ENCODE data around the gene PHACTR1.

DNA sequence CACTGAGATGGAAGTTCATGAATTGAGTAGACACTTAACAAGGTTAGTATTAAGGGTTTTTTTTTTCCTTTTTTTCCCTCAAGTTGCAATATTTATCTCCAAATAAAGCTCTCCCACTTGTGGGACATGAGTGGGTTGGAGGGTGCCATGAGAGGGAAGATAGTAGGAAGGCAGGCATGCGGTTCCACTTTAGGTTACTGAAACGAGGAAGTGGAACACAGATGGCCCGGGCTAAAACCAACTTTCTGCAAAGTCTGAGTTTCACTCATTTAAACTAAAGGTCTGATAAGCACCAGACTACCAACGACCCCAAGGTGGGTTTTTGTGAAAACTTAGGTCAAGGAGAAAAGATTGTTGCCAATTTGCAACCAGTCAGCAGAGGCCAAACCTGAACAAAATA is 569.6 kb downstream of the PHACTR1 start:
- TF ChIP-seq ARNTL (CRISPR knock-in tag; IDR thresholded peaks at IDR 0.05; ENCODE audit: borderline replicate concordance, low read depth), result no peak
- TF ChIP-seq, protein P1, sequence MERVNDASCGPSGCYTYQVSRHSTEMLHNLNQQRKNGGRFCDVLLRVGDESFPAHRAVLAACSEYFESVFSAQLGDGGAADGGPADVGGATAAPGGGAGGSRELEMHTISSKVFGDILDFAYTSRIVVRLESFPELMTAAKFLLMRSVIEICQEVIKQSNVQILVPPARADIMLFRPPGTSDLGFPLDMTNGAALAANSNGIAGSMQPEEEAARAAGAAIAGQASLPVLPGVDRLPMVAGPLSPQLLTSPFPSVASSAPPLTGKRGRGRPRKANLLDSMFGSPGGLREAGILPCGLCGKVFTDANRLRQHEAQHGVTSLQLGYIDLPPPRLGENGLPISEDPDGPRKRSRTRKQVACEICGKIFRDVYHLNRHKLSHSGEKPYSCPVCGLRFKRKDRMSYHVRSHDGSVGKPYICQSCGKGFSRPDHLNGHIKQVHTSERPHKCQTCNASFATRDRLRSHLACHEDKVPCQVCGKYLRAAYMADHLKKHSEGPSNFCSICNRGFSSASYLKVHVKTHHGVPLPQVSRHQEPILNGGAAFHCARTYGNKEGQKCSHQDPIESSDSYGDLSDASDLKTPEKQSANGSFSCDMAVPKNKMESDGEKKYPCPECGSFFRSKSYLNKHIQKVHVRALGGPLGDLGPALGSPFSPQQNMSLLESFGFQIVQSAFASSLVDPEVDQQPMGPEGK (CRISPR knock-in tag; IDR thresholded peaks at IDR 0.05; ENCODE audit: borderline replicate concordance), result no peak
- no peak for TF ChIP-seq RARB (CRISPR knock-in tag; IDR thresholded peaks at IDR 0.05)
- TF ChIP-seq, protein P2, sequence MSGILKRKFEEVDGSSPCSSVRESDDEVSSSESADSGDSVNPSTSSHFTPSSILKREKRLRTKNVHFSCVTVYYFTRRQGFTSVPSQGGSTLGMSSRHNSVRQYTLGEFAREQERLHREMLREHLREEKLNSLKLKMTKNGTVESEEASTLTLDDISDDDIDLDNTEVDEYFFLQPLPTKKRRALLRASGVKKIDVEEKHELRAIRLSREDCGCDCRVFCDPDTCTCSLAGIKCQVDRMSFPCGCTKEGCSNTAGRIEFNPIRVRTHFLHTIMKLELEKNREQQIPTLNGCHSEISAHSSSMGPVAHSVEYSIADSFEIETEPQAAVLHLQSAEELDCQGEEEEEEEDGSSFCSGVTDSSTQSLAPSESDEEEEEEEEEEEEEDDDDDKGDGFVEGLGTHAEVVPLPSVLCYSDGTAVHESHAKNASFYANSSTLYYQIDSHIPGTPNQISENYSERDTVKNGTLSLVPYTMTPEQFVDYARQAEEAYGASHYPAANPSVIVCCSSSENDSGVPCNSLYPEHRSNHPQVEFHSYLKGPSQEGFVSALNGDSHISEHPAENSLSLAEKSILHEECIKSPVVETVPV (CRISPR knock-in tag; IDR thresholded peaks at IDR 0.05), result no peak
- TF ChIP-seq ZFP3 (CRISPR knock-in tag; IDR thresholded peaks at IDR 0.05), result no peak
- TF ChIP-seq, protein P3, sequence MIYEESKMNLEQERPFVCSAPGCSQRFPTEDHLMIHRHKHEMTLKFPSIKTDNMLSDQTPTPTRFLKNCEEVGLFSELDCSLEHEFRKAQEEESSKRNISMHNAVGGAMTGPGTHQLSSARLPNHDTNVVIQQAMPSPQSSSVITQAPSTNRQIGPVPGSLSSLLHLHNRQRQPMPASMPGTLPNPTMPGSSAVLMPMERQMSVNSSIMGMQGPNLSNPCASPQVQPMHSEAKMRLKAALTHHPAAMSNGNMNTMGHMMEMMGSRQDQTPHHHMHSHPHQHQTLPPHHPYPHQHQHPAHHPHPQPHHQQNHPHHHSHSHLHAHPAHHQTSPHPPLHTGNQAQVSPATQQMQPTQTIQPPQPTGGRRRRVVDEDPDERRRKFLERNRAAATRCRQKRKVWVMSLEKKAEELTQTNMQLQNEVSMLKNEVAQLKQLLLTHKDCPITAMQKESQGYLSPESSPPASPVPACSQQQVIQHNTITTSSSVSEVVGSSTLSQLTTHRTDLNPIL (CRISPR knock-in tag; IDR thresholded peaks at IDR 0.05; ENCODE audit: low read depth), result no peak
- TF ChIP-seq ZNF8 (CRISPR knock-in tag; IDR thresholded peaks at IDR 0.05), result no peak
- TF ChIP-seq, protein P4, sequence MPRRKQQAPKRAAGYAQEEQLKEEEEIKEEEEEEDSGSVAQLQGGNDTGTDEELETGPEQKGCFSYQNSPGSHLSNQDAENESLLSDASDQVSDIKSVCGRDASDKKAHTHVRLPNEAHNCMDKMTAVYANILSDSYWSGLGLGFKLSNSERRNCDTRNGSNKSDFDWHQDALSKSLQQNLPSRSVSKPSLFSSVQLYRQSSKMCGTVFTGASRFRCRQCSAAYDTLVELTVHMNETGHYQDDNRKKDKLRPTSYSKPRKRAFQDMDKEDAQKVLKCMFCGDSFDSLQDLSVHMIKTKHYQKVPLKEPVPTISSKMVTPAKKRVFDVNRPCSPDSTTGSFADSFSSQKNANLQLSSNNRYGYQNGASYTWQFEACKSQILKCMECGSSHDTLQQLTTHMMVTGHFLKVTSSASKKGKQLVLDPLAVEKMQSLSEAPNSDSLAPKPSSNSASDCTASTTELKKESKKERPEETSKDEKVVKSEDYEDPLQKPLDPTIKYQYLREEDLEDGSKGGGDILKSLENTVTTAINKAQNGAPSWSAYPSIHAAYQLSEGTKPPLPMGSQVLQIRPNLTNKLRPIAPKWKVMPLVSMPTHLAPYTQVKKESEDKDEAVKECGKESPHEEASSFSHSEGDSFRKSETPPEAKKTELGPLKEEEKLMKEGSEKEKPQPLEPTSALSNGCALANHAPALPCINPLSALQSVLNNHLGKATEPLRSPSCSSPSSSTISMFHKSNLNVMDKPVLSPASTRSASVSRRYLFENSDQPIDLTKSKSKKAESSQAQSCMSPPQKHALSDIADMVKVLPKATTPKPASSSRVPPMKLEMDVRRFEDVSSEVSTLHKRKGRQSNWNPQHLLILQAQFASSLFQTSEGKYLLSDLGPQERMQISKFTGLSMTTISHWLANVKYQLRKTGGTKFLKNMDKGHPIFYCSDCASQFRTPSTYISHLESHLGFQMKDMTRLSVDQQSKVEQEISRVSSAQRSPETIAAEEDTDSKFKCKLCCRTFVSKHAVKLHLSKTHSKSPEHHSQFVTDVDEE (CRISPR knock-in tag; IDR thresholded peaks at IDR 0.05), result no peak
- no peak for TF ChIP-seq PPARA (CRISPR knock-in tag; IDR thresholded peaks at IDR 0.05; ENCODE audit: borderline replicate concordance)
- no peak for TF ChIP-seq CSDC2 (CRISPR knock-in tag; IDR thresholded peaks at IDR 0.05)

All from SK-N-SH treated with all-trans-retinoic acid at 6 μM for 48 hours (cell line).